Hepatocyte (in vitro differentiated cells): ENCODE results near the gene PPFIBP2. TPM values are rescaled to one million over a fixed set of nuclear protein-coding genes. Genes with fewer than 3 reads are reported as not detected.

Experiments
- DNase-seq: peaks from one replicate; pipeline ENCODE4 v3.0.0-alpha.2; 2016; ENCODE audit warnings: low spot score
- H2AFZ ChIP-seq: fragments of 200-600 bp; sonication (generic); 2 replicates; pipeline ENCODE4 v1.6.0; 2016; ENCODE audit warnings: antibody characterized with exemption, mild to moderate bottlenecking
- H3K27ac ChIP-seq: fragments of 200-600 bp; sonication (generic); 2 replicates; pipeline ENCODE4 v1.5.1; 2016; ENCODE audit warnings: mild to moderate bottlenecking
- H3K27me3 ChIP-seq: fragments of 200-600 bp; sonication (generic); 2 replicates; pipeline ENCODE4 v1.6.1; 2016
- H3K36me3 ChIP-seq: fragments of 200-600 bp; sonication (generic); replicated peaks from 2 replicates; pipeline ENCODE4 v1.5.1; 2016; ENCODE audit warnings: low read depth; ENCODE audit not compliant: insufficient read depth
- H3K4me1 ChIP-seq: fragments of 200-600 bp; sonication (generic); 2 replicates; pipeline ENCODE4 v1.5.1; 2016; ENCODE audit warnings: mild to moderate bottlenecking, moderate library complexity; ENCODE audit not compliant: insufficient read depth
- H3K4me2 ChIP-seq: fragments of 200-600 bp; sonication (generic); 2 replicates; pipeline ENCODE4 v1.6.0; 2016
- H3K4me3 ChIP-seq: fragments of 200-600 bp; sonication (generic); 2 replicates; pipeline ENCODE4 v1.5.1; 2016; ENCODE audit warnings: mild to moderate bottlenecking
- H3K79me2 ChIP-seq: fragments of 200-600 bp; sonication (generic); 2 replicates; pipeline ENCODE4 v1.6.0; 2017; ENCODE audit warnings: mild to moderate bottlenecking
- H3K9me2 ChIP-seq: fragments of 200-600 bp; sonication (generic); replicated peaks from 2 replicates; pipeline ENCODE4 v1.6.0; 2017; ENCODE audit warnings: mild to moderate bottlenecking; ENCODE audit not compliant: insufficient read depth
- H3K9me3 ChIP-seq: fragments of 200-600 bp; sonication (generic); 2 replicates; pipeline ENCODE4 v1.5.1; 2016; ENCODE audit warnings: low read depth, mild to moderate bottlenecking
- H4K20me1 ChIP-seq: fragments of 200-600 bp; sonication (generic); 2 replicates; pipeline ENCODE4 v1.6.0; 2016; ENCODE audit warnings: mild to moderate bottlenecking; ENCODE audit not compliant: insufficient read depth, poor library complexity, severe bottlenecking
- EZH2 ChIP-seq: fragments of 200-600 bp; sonication (generic); IDR thresholded peaks from 2 replicates; pipeline ENCODE4 v1.6.1; 2016; ENCODE audit warnings: antibody characterized with exemption, mild to moderate bottlenecking, borderline replicate concordance
- EZH2phosphoT487 ChIP-seq: fragments of 200-600 bp; sonication (generic); IDR thresholded peaks from one replicate; pipeline ENCODE4 v1.6.1; 2018; ENCODE audit warnings: antibody characterized with exemption, mild to moderate bottlenecking, low read depth, moderate library complexity; ENCODE audit not compliant: unreplicated experiment, severe bottlenecking
- WGBS: methylation state at CpG from one replicate; pipeline ENCODE4 v1.1.6; 2016; ENCODE audit warnings: low lambda C conversion rate; ENCODE audit errors: missing lambda C conversion rate; 5-methylcytosine and 5-hydroxymethylcytosine counted together
- polyA plus RNA-seq: library from polyadenylated mRNA; unstranded; fragments of >200 nt; fragmentation: Nextera tagmentation; extraction: Ambion mirVana; gene quantifications from 2 replicates; pipeline ENCODE4 v1.2.1, GENCODE V29; 2016
- total RNA-seq: library from RNA; depleted of rRNA; stranded (reverse); fragments of >200 nt; gene quantifications from 2 replicates; pipeline ENCODE4 v1.2.3, GENCODE V29; 2014
- TF ChIP-seq, protein P1 (sequence below): fragments of 200-600 bp; sonication (generic); IDR thresholded peaks from 2 replicates; pipeline ENCODE4 v1.5.1; 2016; ENCODE audit warnings: antibody characterized with exemption, mild to moderate bottlenecking; ENCODE audit not compliant: poor library complexity

Gene PPFIBP2
- total and polyA plus RNA-seq, 2 experiments from 2014 or later, result 33.9 to 55.8 TPM

DNA sequence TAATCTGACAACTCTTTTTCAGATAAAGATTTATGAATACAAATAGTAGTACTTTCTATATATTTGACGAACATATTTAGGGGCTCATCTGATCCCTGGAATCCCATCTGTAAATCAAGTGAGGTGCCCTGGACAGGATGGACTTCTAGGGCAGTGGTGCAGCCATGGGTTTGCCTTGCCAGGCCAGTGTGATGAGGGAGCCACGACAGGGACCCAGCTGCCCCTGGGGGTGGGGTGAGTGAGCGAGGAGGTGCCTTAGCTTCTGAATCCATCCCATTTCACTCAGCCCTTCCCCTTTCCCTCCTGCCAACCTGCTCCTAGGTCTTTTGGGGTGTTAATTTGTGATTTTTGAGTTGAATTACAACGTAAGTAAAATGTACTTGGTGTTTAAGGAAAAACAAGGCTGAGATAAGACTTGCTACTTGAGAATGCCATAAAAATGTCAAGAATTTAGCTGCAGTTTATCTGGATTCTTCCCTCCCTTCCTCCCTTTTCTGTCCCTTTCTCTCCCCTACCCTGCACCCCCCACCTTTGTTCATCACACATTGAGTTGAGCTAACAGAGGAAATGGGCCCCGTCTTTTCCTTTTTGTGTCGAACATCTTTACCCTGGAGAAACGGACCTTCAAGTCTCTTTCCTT, 60.8 kb downstream of the PPFIBP2 start:
- Histone ChIP-seq H3K9me3 (no peaks in the 10 kb centered on the region), H3K27ac (peak overlapping the region; percentile 99), H3K9me2 (no peaks in the 10 kb centered on the region), H2AFZ (no peak overlapping the region), H3K4me1 (peaks cover 80% of the 10 kb centered on the region), H3K4me3 (no peak overlapping the region), H3K36me3 (no peaks in the 10 kb centered on the region), H4K20me1 (no peaks in the 10 kb centered on the region), H3K4me2 (peak overlapping the region; percentile 81), H3K79me2 (peaks cover 25% of the 10 kb centered on the region), H3K27me3 (no peaks in the 10 kb centered on the region)
- no peak for DNase-seq
- TF ChIP-seq, protein P1, sequence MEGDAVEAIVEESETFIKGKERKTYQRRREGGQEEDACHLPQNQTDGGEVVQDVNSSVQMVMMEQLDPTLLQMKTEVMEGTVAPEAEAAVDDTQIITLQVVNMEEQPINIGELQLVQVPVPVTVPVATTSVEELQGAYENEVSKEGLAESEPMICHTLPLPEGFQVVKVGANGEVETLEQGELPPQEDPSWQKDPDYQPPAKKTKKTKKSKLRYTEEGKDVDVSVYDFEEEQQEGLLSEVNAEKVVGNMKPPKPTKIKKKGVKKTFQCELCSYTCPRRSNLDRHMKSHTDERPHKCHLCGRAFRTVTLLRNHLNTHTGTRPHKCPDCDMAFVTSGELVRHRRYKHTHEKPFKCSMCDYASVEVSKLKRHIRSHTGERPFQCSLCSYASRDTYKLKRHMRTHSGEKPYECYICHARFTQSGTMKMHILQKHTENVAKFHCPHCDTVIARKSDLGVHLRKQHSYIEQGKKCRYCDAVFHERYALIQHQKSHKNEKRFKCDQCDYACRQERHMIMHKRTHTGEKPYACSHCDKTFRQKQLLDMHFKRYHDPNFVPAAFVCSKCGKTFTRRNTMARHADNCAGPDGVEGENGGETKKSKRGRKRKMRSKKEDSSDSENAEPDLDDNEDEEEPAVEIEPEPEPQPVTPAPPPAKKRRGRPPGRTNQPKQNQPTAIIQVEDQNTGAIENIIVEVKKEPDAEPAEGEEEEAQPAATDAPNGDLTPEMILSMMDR, result no peak
- TF ChIP-seq EZH2, result no peak
- no peak for TF ChIP-seq EZH2phosphoT487
- 44% methylated on average over 7 of the region's 7 CpGs for WGBS

GRCh38 chr11:7575841-7576725, 62.3 kb downstream of the PPFIBP2 start:
- peak overlapping the region; percentile 0 for H3K4me3 ChIP-seq
- no peaks in the 10 kb centered on the region for H3K9me2 ChIP-seq
- peaks cover 81% of the 10 kb centered on the region for H3K4me1 ChIP-seq
- H2AFZ ChIP-seq, result no peak overlapping the region
- TF ChIP-seq, protein P1, result no peak
- H3K27me3 ChIP-seq, result no peaks in the 10 kb centered on the region
- peak; percentile 73 for DNase-seq
- peak overlapping the region; percentile 99 for H3K27ac ChIP-seq
- no peaks in the 10 kb centered on the region for H3K9me3 ChIP-seq
- H3K36me3 ChIP-seq, result no peaks in the 10 kb centered on the region
- WGBS, result 22% methylated on average over 10 of the region's 11 CpGs
- peaks cover 40% of the 10 kb centered on the region for H3K79me2 ChIP-seq
- H3K4me2 ChIP-seq, result peak overlapping the region; percentile 81
- H4K20me1 ChIP-seq, result no peaks in the 10 kb centered on the region

GRCh38 chr11:7576726-7577290, 63.0 kb downstream of the PPFIBP2 start:
- Histone ChIP-seq H3K4me1 (peaks cover 74% of the 10 kb centered on the region), H3K9me3 (no peaks in the 10 kb centered on the region), H3K36me3 (no peaks in the 10 kb centered on the region), H3K4me3 (peak overlapping the region; percentile 6), H3K4me2 (peak overlapping the region; percentile 81), H3K79me2 (peaks cover 47% of the 10 kb centered on the region), H3K27me3 (no peaks in the 10 kb centered on the region), H3K27ac (peak overlapping the region; percentile 99), H2AFZ (peak overlapping the region; percentile 25), H4K20me1 (no peaks in the 10 kb centered on the region), H3K9me2 (no peaks in the 10 kb centered on the region)
- WGBS, result 40% methylated on average over 13 of the region's 13 CpGs
- TF ChIP-seq EZH2 (no peak), EZH2phosphoT487 (no peak)
- TF ChIP-seq, protein P1, result no peak
- peak; percentile 68 for DNase-seq
